MM.1S (cell line): ENCODE measurements around the gene FUT8.

Experiments
- DNase-seq: peaks from one replicate; pipeline ENCODE4 v3.0.0-alpha.2; 2015
- H2AFZ ChIP-seq: fragments of 300-600 bp; sonication (generic); 2 replicates; pipeline ENCODE4 v1.6.0; 2016; ENCODE audit warnings: antibody characterized with exemption, low read length
- H3F3A ChIP-seq: fragments of 300-600 bp; sonication (generic); 2 replicates; pipeline ENCODE4 v1.6.1; 2016; ENCODE audit warnings: mild to moderate bottlenecking, antibody characterized with exemption, low read length, moderate library complexity, mixed read lengths; ENCODE audit not compliant: insufficient read depth
- H3K27ac ChIP-seq: fragments of 300-600 bp; sonication (generic); 2 replicates; pipeline ENCODE4 v1.5.1; 2016; ENCODE audit warnings: mild to moderate bottlenecking, low read length
- H3K27me3 ChIP-seq: fragments of 300-600 bp; sonication (generic); replicated peaks from 2 replicates; pipeline ENCODE4 v1.6.0; 2016; ENCODE audit warnings: low read length; ENCODE audit not compliant: insufficient read depth
- H3K36me3 ChIP-seq: fragments of 300-600 bp; sonication (generic); replicated peaks from 2 replicates; pipeline ENCODE4 v1.6.1; 2016; ENCODE audit warnings: mild to moderate bottlenecking, low read length, mixed read lengths; ENCODE audit not compliant: insufficient read depth
- H3K4me1 ChIP-seq: fragments of 300-600 bp; sonication (generic); 2 replicates; pipeline ENCODE4 v1.6.1; 2016; ENCODE audit warnings: low read length, mixed read lengths
- H3K4me2 ChIP-seq: fragments of 300-600 bp; sonication (generic); 2 replicates; pipeline ENCODE4 v1.6.0; 2016; ENCODE audit warnings: low read depth, low read length
- H3K4me3 ChIP-seq: fragments of 300-600 bp; sonication (generic); 2 replicates; pipeline ENCODE4 v1.5.1; 2016; ENCODE audit warnings: low read length, mixed read lengths
- H3K79me2 ChIP-seq: fragments of 300-600 bp; sonication (generic); 2 replicates; pipeline ENCODE4 v1.6.1; 2016; ENCODE audit warnings: mixed run types, low read length, mixed read lengths
- H3K9ac ChIP-seq: fragments of 300-600 bp; sonication (generic); 2 replicates; pipeline ENCODE4 v1.6.1; 2016; ENCODE audit warnings: low read length, mixed read lengths
- H3K9me2 ChIP-seq: fragments of 300-600 bp; sonication (generic); replicated peaks from 2 replicates; pipeline ENCODE4 v1.6.1; 2016; ENCODE audit warnings: mild to moderate bottlenecking, low read length, mixed read lengths; ENCODE audit not compliant: insufficient read depth
- H3K9me3 ChIP-seq: fragments of 300-600 bp; sonication (generic); replicated peaks from 2 replicates; pipeline ENCODE4 v1.6.1; 2016; ENCODE audit warnings: mild to moderate bottlenecking, low read length, mixed read lengths; ENCODE audit not compliant: insufficient read depth
- H4K20me1 ChIP-seq: fragments of 300-600 bp; sonication (generic); 2 replicates; pipeline ENCODE4 v1.6.1; 2016; ENCODE audit warnings: mild to moderate bottlenecking, low read length, moderate library complexity, mixed read lengths; ENCODE audit not compliant: insufficient read depth
- EZH2 ChIP-seq: fragments of 300-600 bp; sonication (generic); optimal IDR thresholded peaks from 2 replicates; pipeline ENCODE3; 2017; ENCODE audit warnings: low read depth, mild to moderate bottlenecking, antibody characterized with exemption, low read length, mixed read lengths
- EZH2phosphoT487 ChIP-seq: fragments of 300-600 bp; sonication (generic); IDR thresholded peaks from 2 replicates; pipeline ENCODE4 v1.6.1; 2018; ENCODE audit warnings: antibody characterized with exemption, low read length
- TF ChIP-seq, protein P1 (sequence below): fragments of 300-600 bp; sonication (generic); IDR thresholded peaks from 2 replicates; pipeline ENCODE4 v1.5.1; 2016; ENCODE audit warnings: antibody characterized with exemption, low read length, mixed read lengths

Gene FUT8

DNA sequence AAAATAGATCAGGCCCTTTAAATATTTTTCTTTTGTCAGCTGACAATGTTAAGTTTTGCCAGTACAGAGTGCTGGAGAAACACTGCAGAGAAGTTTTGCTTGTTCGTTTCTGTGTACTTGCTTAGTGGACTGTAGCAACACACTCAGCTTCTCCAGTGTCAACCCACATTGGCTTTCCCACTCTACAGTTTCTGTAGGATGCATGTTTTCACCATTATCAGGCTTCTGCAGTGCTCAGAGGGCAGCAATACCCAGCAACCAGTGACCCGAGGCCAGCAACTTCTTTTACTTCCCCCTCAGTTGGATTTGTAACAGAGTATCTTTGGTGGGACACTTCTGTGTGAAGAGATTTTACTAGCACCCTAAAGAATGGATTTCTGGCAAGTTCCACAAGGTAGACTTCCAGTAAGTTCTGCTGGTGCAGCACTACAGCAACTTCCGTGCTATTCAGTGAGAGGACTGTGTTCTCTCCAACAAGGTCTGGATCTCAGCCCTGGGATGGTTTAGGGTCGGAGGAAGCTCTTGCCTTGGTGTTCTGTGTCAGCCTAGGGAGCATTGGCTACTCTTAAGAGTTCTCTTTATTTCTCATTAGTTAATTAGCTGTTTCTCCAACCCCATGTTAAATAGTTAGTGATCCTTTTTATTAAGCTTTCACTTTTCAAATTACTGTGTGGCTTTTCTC lies 70.4 kb downstream of the FUT8 start:
- H4K20me1 ChIP-seq, result no peaks in the 10 kb centered on the region
- no peak overlapping the region for H2AFZ ChIP-seq
- no peaks in the 10 kb centered on the region for H3K27me3 ChIP-seq
- no peaks in the 10 kb centered on the region for H3K9me2 ChIP-seq
- TF ChIP-seq EZH2phosphoT487 (no peak), EZH2 (no peak)
- TF ChIP-seq, protein P1, sequence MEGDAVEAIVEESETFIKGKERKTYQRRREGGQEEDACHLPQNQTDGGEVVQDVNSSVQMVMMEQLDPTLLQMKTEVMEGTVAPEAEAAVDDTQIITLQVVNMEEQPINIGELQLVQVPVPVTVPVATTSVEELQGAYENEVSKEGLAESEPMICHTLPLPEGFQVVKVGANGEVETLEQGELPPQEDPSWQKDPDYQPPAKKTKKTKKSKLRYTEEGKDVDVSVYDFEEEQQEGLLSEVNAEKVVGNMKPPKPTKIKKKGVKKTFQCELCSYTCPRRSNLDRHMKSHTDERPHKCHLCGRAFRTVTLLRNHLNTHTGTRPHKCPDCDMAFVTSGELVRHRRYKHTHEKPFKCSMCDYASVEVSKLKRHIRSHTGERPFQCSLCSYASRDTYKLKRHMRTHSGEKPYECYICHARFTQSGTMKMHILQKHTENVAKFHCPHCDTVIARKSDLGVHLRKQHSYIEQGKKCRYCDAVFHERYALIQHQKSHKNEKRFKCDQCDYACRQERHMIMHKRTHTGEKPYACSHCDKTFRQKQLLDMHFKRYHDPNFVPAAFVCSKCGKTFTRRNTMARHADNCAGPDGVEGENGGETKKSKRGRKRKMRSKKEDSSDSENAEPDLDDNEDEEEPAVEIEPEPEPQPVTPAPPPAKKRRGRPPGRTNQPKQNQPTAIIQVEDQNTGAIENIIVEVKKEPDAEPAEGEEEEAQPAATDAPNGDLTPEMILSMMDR, result no peak
- H3K4me1 ChIP-seq, result no peaks in the 10 kb centered on the region
- H3K4me2 ChIP-seq, result no peak overlapping the region
- H3K27ac ChIP-seq, result no peak overlapping the region
- H3K79me2 ChIP-seq, result peaks cover 5% of the 10 kb centered on the region; the same call in 1 of the 2 replicates
- no peak overlapping the region for H3K4me3 ChIP-seq
- no peaks in the 10 kb centered on the region for H3K36me3 ChIP-seq
- no peak overlapping the region for H3K9ac ChIP-seq
- no peaks in the 10 kb centered on the region for H3K9me3 ChIP-seq
- H3F3A ChIP-seq, result no peaks in the 10 kb centered on the region
- DNase-seq, result no peak

DNA sequence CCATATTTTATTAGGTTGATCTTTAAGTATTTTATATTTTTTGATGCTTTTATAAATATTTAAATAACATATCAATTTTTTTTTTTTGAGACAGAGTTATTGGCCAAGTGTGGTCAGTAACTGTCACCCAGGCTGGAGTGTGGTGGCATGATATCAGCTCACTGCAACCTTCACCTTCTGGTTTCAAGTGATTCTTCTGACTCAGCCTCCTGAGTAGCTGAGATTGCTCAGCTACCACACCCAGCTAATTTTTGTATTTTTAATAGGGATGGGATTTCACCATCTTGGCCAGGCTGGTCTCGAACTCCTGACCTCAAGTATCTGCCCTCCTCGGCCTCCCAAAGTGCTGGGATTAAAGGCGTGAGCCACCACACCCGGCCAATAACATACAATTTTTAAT lies 71.1 kb downstream of the FUT8 start:
- Histone ChIP-seq H3K36me3 (no peaks in the 10 kb centered on the region), H3K4me2 (no peak overlapping the region), H3K4me3 (no peak overlapping the region), H3K9me2 (no peaks in the 10 kb centered on the region), H3K27me3 (no peaks in the 10 kb centered on the region), H3K9me3 (no peaks in the 10 kb centered on the region), H3K27ac (no peak overlapping the region), H4K20me1 (no peaks in the 10 kb centered on the region), H3K9ac (no peak overlapping the region), H3K4me1 (no peaks in the 10 kb centered on the region), H3F3A (no peaks in the 10 kb centered on the region), H2AFZ (no peak overlapping the region), H3K79me2 (peaks cover 5% of the 10 kb centered on the region; the same call in 1 of the 2 replicates)
- TF ChIP-seq EZH2, result no peak
- no peak for TF ChIP-seq EZH2phosphoT487
- TF ChIP-seq, protein P1, result no peak
- no peak for DNase-seq

DNA sequence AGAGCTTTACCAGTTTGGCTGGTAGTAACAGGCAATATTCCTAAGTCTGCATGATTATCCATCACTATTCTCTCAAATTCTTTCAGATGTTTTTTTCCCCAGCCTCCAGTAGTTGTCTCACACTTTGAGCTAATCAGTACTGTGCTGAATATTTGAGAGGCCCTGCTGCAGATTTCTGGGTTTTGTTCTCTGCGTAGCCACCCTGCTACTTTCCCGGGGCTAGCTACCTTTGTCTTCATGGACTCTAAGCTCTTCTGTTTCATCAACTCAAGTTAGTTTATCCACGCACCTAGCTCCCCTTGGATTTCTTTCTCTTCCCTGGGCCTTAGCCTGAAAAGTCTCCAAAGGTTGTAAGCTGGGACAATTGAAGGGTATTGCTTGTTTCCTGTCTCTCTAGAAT lies 73.0 kb downstream of the FUT8 start:
- no peak overlapping the region for H3K9ac ChIP-seq
- H3K4me2 ChIP-seq, result no peak overlapping the region
- H3K27ac ChIP-seq, result no peak overlapping the region
- peaks cover 5% of the 10 kb centered on the region; the same call in 1 of the 2 replicates for H3K79me2 ChIP-seq
- no peak overlapping the region for H2AFZ ChIP-seq
- no peaks in the 10 kb centered on the region for H3K27me3 ChIP-seq
- TF ChIP-seq, protein P1, result no peak
- TF ChIP-seq EZH2phosphoT487 (no peak), EZH2 (no peak)
- H3K9me3 ChIP-seq, result no peaks in the 10 kb centered on the region
- H3K9me2 ChIP-seq, result no peaks in the 10 kb centered on the region
- no peaks in the 10 kb centered on the region for H3K4me1 ChIP-seq
- no peaks in the 10 kb centered on the region for H3F3A ChIP-seq
- DNase-seq, result no peak
- no peak overlapping the region for H3K4me3 ChIP-seq
- no peaks in the 10 kb centered on the region for H4K20me1 ChIP-seq
- H3K36me3 ChIP-seq, result no peaks in the 10 kb centered on the region
